ENCODE data around the gene STKLD1. TPM values are rescaled to one million over a fixed set of nuclear protein-coding genes. Genes with fewer than 3 reads are reported as not detected.

The STKLD1 gene
- total RNA-seq, 1 donor from 2014 or later: 0.62 TPM

GRCh38 chr9:133342069-133342406 lies 34.1 kb upstream of the STKLD1 start:
- DNase-seq (ENCODE audit: low spot score): no peak
- intact Hi-C loops (cut with DNase I): no loop called here

- DNase-seq (ENCODE audit: low spot score): no peak
- intact Hi-C loops (cut with DNase I): no loop called here
Measured at GRCh38 chr9:133342570-133342969, 33.6 kb upstream of the STKLD1 start.

GRCh38 chr9:133344071-133344470 lies 32.1 kb upstream of the STKLD1 start:
- intact Hi-C loops (cut with DNase I): no loop called here
- DNase-seq (ENCODE audit: low spot score): no peak

- intact Hi-C loops (cut with DNase I): no loop called here
- no peak for DNase-seq (ENCODE audit: low spot score)
Measured at GRCh38 chr9:133344979-133345378, 31.2 kb upstream of the STKLD1 start.

GRCh38 chr9:133345596-133345995 lies 30.6 kb upstream of the STKLD1 start:
- DNase-seq (ENCODE audit: low spot score): no peak
- intact Hi-C loops (cut with DNase I): no loop called here

- no peak for DNase-seq (ENCODE audit: low spot score)
- intact Hi-C loops (cut with DNase I): no loop called here
Measured at GRCh38 chr9:133346021-133346785, 30.0 kb upstream of the STKLD1 start.

GRCh38 chr9:133347515-133347984 lies 28.6 kb upstream of the STKLD1 start:
- intact Hi-C loops (cut with DNase I): no loop called here
- DNase-seq (ENCODE audit: low spot score): no peak

- intact Hi-C loops (cut with DNase I): loop anchor here (1.0 to 2.0 kb wide), 2 partner anchors 13 to 28 kb away; partner anchors contain the start of genes STKLD1 and SURF4
- peak; percentile 96 for DNase-seq (ENCODE audit: low spot score)
Measured at GRCh38 chr9:133347985-133348717, 28.0 kb upstream of the STKLD1 start, which contains the start of the genes MED22 and RPL7A. MED22 (minus strand) TSS chr9:133348131; CDS start chr9:133346662, 1,469 bp downstream. RPL7A (plus strand) TSS chr9:133348218; CDS start chr9:133348244, 26 bp downstream.

- intact Hi-C loops (cut with DNase I): loop anchor here (1.0 to 2.0 kb wide), 2 partner anchors 14 to 27 kb away; partner anchors contain the start of genes STKLD1 and SURF4
- DNase-seq (ENCODE audit: low spot score): no peak
Measured at GRCh38 chr9:133348718-133349573, 27.2 kb upstream of the STKLD1 start.

GRCh38 chr9:133349965-133350616 lies 26.1 kb upstream of the STKLD1 start:
- DNase-seq (ENCODE audit: low spot score): no peak
- intact Hi-C loops (cut with DNase I): loop anchor here (2.0 kb wide), 1 partner anchor 15 kb away; no protein-coding TSS in a partner anchor

- intact Hi-C loops (cut with DNase I): no loop called here
- DNase-seq (ENCODE audit: low spot score): no peak
Measured at GRCh38 chr9:133351526-133351907, 24.6 kb upstream of the STKLD1 start.

GRCh38 chr9:133351908-133352634 lies 24.1 kb upstream of the STKLD1 start:
- intact Hi-C loops (cut with DNase I): no loop called here
- DNase-seq (ENCODE audit: low spot score): no peak

GRCh38 chr9:133352635-133353340 lies 23.4 kb upstream of the STKLD1 start:
- intact Hi-C loops (cut with DNase I): no loop called here
- no peak for DNase-seq (ENCODE audit: low spot score)

GRCh38 chr9:133353548-133353947 lies 22.6 kb upstream of the STKLD1 start:
- intact Hi-C loops (cut with DNase I): no loop called here
- DNase-seq (ENCODE audit: low spot score): no peak

- DNase-seq (ENCODE audit: low spot score): no peak
- intact Hi-C loops (cut with DNase I): no loop called here
Measured at GRCh38 chr9:133354766-133355165, 21.4 kb upstream of the STKLD1 start.

GRCh38 chr9:133355881-133356357 lies 20.2 kb upstream of the STKLD1 start:
- DNase-seq (ENCODE audit: low spot score): no peak
- intact Hi-C loops (cut with DNase I): no loop called here

GRCh38 chr9:133356391-133357091 lies 19.6 kb upstream of the STKLD1 start, which contains the start of the genes SURF1 and SURF2:
SURF1 (minus strand) TSS chr9:133356487; CDS start chr9:133356453, 34 bp downstream.
SURF2 (plus strand) TSS chr9:133356550; CDS start chr9:133356593, 43 bp downstream.
- DNase-seq (ENCODE audit: low spot score): peak; percentile 96
- intact Hi-C loops (cut with DNase I): no loop called here
